GM21367 (cell line): Measurements from ENCODE around the gene SLC6A16.
"Not testable (repeated sequence)": the region's sequence is repeated elsewhere in the genome, so short reads cannot be mapped to it uniquely, and the experiment has no call there.

ENCODE experiments used
- ATAC-seq: cut with Tn5 transposase; IDR thresholded peaks from one replicate; pipeline ENCODE4 v1.9.1; 2021; ENCODE audit not compliant: unreplicated experiment

The SLC6A16 gene

GRCh38 chr19:49331616-49332055 is 6.6 kb upstream of the SLC6A16 start:
- peak; percentile 20 for ATAC-seq

GRCh38 chr19:49331187-49331586 is 6.2 kb upstream of the SLC6A16 start:
- ATAC-seq: not testable (repeated sequence)

GRCh38 chr19:49328741-49329140 is 3.8 kb upstream of the SLC6A16 start:
- ATAC-seq: no peak

GRCh38 chr19:49327878-49328544 is 3.0 kb upstream of the SLC6A16 start:
- no peak for ATAC-seq

- no peak for ATAC-seq
These were observed 1.2 kb upstream of the SLC6A16 start for GRCh38 chr19:49326165-49326704.

GRCh38 chr19:49325756-49326155 is 765 bp upstream of the SLC6A16 start:
- not testable (repeated sequence) for ATAC-seq

GRCh38 chr19:49318296-49318695 is 6.7 kb downstream of the SLC6A16 start:
- ATAC-seq: no peak

- ATAC-seq: no peak
These were observed 8.7 kb downstream of the SLC6A16 start for GRCh38 chr19:49316284-49316683.

- ATAC-seq: no peak
These were observed 9.9 kb downstream of the SLC6A16 start for GRCh38 chr19:49315111-49315510.

- ATAC-seq: no peak
These were observed 15.9 kb downstream of the SLC6A16 start for GRCh38 chr19:49309087-49309486.

GRCh38 chr19:49306734-49307133 is 18.3 kb downstream of the SLC6A16 start:
- not testable (repeated sequence) for ATAC-seq

GRCh38 chr19:49301866-49302252 is 23.1 kb downstream of the SLC6A16 start:
- no peak for ATAC-seq

- ATAC-seq: no peak
These were observed 23.7 kb downstream of the SLC6A16 start for GRCh38 chr19:49301165-49301865.

- ATAC-seq: not testable (repeated sequence)
These were observed 26.3 kb downstream of the SLC6A16 start for GRCh38 chr19:49298653-49299052.

- ATAC-seq: no peak
These were observed 27.6 kb downstream of the SLC6A16 start for GRCh38 chr19:49297403-49297802.

- no peak for ATAC-seq
These were observed 29.6 kb downstream of the SLC6A16 start for GRCh38 chr19:49295208-49295880.

- no peak for ATAC-seq
These were observed 30.6 kb downstream of the SLC6A16 start for GRCh38 chr19:49294401-49294800.

- no peak for ATAC-seq
These were observed 34.5 kb downstream of the SLC6A16 start for GRCh38 chr19:49290517-49290916.

- not testable (repeated sequence) for ATAC-seq
These were observed 35.7 kb downstream of the SLC6A16 start for GRCh38 chr19:49289286-49289685.

GRCh38 chr19:49288205-49288604 is 36.8 kb downstream of the SLC6A16 start:
- ATAC-seq: not testable (repeated sequence)

GRCh38 chr19:49287141-49287770 is 37.7 kb downstream of the SLC6A16 start:
- no peak for ATAC-seq
